ENCODE data around the gene ERCC6L. TPM values are rescaled to one million over a fixed set of nuclear protein-coding genes. Genes with fewer than 3 reads are reported as not detected.

The ERCC6L gene
- total RNA-seq, 8 experiments from 2014 or later = 0.15 to 7.5 (median 0.93) TPM

DNA sequence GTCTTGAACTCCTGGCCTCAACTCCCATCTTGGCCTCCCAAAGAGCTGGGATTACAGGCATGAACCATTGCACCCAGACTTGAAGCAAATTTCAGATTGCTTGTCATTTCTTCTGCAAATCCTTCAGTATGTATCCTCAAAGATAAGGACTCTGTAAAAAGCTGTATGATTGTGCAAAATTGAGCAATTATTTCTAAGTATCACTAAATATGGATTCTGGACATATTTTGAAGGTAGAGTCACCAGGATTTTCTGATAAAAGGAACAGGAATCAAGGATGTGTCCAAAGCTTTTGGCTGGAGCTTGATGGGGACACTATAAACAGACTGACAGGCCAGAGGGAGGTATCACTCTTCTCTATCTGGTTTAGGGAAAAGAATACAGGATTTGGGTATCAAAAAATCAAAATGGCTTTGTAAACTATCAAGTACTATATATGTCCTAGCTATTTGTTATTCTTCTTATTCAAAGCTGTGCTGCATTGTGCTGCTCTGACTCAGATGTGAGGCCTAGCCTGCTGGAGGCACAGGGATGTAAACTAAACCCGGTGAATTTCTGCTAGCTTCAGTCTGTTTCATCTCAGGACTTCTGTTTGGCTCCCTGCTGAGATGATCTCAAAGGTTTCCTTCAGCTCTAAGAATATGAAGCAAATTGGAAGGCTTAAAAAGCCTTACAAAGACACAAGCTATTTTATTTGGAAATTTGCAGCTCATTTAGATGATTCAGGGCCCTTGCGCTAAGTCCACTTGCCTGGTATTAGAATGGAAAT lies 30.0 kb upstream of the ERCC6L start:
- Histone ChIP-seq H3K4me1 (replicated peaks in 1 of 2) (no peaks in the 10 kb centered on the region), H3K27ac (no peak overlapping the region), H3K4me3 (no peak overlapping the region)
- 47 to 100% methylated on average over 1 to 2 of the region's 2 CpGs; no CpG with 5 or more reads in 8 of the 10 experiments for WGBS, 10 experiments
- no peak for ATAC-seq (replicated peaks in 6 of 8)
- in situ Hi-C loops (cut with MboI; ENCODE audit: low pct_unique_long_range_greater_than_20kb in 2 of 9, low sequenced_read_pairs in 9 of 9, unreplicated experiment in 9 of 9) = no loop called here

DNA sequence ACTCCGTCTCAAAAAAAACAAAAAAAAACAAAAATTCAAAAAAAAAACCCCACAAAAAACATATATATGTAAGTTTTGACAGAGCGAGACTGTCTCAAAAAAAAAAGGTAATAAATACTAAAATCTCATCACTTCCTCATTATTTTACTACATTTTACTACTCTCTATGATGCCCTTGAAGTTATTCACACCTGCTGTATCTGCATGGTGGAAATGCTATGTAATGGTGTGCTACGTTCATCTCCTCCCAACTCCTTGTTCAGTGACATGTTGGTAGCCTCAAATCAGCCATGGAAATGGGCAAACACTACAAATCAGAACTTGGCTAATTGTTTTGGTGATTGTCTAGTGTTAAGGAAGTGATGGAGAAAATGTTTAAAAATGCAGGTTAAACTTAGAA lies 26.4 kb upstream of the ERCC6L start:
- H3K4me3 ChIP-seq = no peak overlapping the region
- H3K27ac ChIP-seq = no peak overlapping the region
- ATAC-seq (replicated peaks in 6 of 8) = no peak
- in situ Hi-C loops (cut with MboI; ENCODE audit: low pct_unique_long_range_greater_than_20kb in 2 of 9, low sequenced_read_pairs in 9 of 9, unreplicated experiment in 9 of 9) = no loop called here
- 58 to 100% (median 100%) methylated on average over 1 to 3 of the region's 3 CpGs; no CpG with 5 or more reads in 7 of the 10 experiments for WGBS, 10 experiments
- no peaks in the 10 kb centered on the region for H3K4me1 ChIP-seq (replicated peaks in 1 of 2)

DNA sequence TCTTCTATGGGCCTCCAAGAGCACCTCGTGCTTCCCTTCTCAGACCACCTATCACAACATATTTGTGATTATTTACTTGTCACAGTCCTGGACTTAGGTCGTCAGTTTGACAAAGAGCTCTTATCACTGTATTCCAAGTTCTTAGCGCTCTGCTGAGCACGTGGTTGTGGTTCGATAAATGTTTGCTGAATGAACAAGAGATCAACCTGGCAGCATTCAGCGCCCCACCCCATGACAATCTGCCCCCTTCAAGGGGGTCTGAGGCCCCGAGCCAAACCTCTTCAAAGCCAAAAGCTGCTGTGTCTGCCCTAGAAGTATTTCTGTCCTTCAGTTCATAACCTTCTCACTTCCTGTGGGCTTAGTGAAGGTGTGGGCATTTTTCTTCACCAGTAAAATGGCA lies 23.2 kb upstream of the ERCC6L start:
- no peak for ATAC-seq (replicated peaks in 6 of 8)
- H3K4me3 ChIP-seq = no peak overlapping the region
- WGBS, 10 experiments = 20% methylated on average over 1 of the region's 7 CpGs; no CpG with 5 or more reads in 9 of the 10 experiments
- H3K4me1 ChIP-seq (replicated peaks in 1 of 2) = no peaks in the 10 kb centered on the region
- no peak overlapping the region for H3K27ac ChIP-seq
- in situ Hi-C loops (cut with MboI; ENCODE audit: low pct_unique_long_range_greater_than_20kb in 2 of 9, low sequenced_read_pairs in 9 of 9, unreplicated experiment in 9 of 9) = no loop called here

DNA sequence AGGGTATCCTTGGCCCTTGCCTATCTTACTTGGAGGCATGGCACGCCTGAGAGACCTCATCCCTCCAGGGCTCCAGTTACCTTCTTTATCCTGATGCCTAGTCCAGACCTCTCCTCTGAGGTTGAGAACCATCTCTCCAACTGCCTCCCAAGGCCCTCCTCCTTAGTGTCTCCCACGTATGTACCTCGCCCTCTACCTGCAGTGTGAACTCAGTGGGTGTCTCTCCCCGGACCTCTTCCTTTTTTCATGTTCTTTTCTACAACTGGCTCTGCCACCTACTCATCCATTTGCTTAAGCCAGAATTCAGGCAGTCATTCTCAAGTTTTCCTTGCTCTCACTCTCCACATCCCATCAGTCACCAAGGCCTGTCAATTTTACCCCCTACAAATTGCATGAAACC lies 21.6 kb upstream of the ERCC6L start:
- in situ Hi-C loops (cut with MboI; ENCODE audit: low pct_unique_long_range_greater_than_20kb in 2 of 9, low sequenced_read_pairs in 9 of 9, unreplicated experiment in 9 of 9) = no loop called here
- H3K4me1 ChIP-seq (replicated peaks in 1 of 2) = peaks cover 0 to 2% of the 10 kb centered on the region in 2 donors
- ATAC-seq (replicated peaks in 6 of 8) = no peak
- H3K27ac ChIP-seq = no peak overlapping the region
- no peak overlapping the region for H3K4me3 ChIP-seq
- 92% methylated on average over 2 of the region's 4 CpGs; no CpG with 5 or more reads in 9 of the 10 experiments for WGBS, 10 experiments

DNA sequence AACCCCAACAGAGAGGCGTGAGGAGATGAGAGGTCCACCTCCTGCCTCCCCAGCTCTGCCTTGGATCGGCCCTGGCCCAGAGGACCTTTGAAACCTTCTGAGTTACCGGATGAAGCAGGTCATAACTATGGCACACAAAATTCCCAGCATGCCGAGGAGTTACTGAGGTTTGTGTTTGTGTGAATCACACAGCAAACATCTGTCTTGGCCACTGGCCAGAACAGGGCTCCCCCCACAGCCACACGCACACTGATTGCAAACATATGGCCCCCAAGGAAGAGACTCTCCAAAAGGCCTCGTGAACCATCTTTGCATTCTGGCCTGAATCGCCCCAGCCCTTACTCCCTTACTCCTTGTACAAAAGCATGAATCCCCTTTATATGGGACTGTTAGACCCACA lies 19.3 kb upstream of the ERCC6L start:
- ATAC-seq (replicated peaks in 6 of 8) = peak in 3 of 8 experiments; percentile 52 to 78 (median 63)
- 24 to 100% (median 25%) methylated on average over 1 to 3 of the region's 7 CpGs; no CpG with 5 or more reads in 7 of the 10 experiments for WGBS, 10 experiments
- in situ Hi-C loops (cut with MboI; ENCODE audit: low pct_unique_long_range_greater_than_20kb in 2 of 9, low sequenced_read_pairs in 9 of 9, unreplicated experiment in 9 of 9) = no loop called here
- no peak overlapping the region for H3K27ac ChIP-seq
- H3K4me1 ChIP-seq (replicated peaks in 1 of 2) = peaks cover 5% of the 10 kb centered on the region in 2 donors
- no peak overlapping the region for H3K4me3 ChIP-seq

DNA sequence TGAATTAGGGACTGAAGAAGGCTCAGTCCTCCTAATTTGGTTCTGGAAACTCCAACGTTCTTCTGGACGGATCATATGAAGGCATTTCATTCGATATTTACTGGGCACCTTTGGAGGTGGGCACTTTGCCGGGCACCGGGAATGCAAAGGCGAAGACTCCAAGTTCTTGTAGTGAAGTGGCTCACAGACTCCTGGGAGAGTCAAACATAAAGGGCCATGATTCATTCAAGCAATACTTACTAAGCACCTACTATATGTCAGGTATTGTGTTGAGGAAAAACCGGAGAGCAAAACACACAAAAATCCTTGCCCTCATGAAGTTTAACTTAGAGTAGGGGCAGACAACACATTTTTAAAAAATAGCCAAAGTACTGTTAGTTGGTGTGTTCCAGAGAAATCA lies 17.0 kb upstream of the ERCC6L start:
- Histone ChIP-seq H3K4me3 (no peak overlapping the region), H3K4me1 (replicated peaks in 1 of 2) (peaks cover 5% of the 10 kb centered on the region in 2 donors), H3K27ac (no peak overlapping the region)
- 72 to 100% (median 74%) methylated on average over 1 to 6 of the region's 7 CpGs; no CpG with 5 or more reads in 7 of the 10 experiments for WGBS, 10 experiments
- no peak for ATAC-seq (replicated peaks in 6 of 8)
- in situ Hi-C loops (cut with MboI; ENCODE audit: low pct_unique_long_range_greater_than_20kb in 2 of 9, low sequenced_read_pairs in 9 of 9, unreplicated experiment in 9 of 9) = no loop called here

DNA sequence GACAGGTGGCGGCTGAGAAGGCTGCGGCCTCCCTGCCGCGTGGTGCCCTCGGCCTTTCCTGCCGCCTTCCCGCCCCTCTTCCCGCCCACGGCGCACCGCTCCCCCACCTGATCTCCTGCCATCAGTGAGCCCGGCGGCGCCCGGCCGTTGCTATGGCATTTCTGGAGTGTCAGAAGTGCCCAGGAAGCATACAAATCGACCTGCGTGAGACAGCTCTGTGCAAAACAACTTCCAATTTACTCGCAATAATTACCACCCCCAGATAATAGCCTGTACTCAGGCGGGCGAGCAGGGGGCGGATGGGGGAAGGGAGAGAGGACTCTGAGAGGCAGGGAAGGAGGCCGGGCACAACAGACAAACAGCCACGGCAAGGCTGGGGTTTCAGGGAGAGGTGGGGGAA lies 16.6 kb upstream of the ERCC6L start:
- ATAC-seq (replicated peaks in 6 of 8) = peak in 5 of 8 experiments; percentile 59 to 85 (median 65)
- Histone ChIP-seq H3K4me3 (no peak overlapping the region), H3K4me1 (replicated peaks in 1 of 2) (peaks cover 5% of the 10 kb centered on the region in 2 donors), H3K27ac (no peak overlapping the region)
- 0% methylated on average over 1 of the region's 24 CpGs; no CpG with 5 or more reads in 9 of the 10 experiments for WGBS, 10 experiments
- in situ Hi-C loops (cut with MboI; ENCODE audit: low pct_unique_long_range_greater_than_20kb in 2 of 9, low sequenced_read_pairs in 9 of 9, unreplicated experiment in 9 of 9) = no loop called here

DNA sequence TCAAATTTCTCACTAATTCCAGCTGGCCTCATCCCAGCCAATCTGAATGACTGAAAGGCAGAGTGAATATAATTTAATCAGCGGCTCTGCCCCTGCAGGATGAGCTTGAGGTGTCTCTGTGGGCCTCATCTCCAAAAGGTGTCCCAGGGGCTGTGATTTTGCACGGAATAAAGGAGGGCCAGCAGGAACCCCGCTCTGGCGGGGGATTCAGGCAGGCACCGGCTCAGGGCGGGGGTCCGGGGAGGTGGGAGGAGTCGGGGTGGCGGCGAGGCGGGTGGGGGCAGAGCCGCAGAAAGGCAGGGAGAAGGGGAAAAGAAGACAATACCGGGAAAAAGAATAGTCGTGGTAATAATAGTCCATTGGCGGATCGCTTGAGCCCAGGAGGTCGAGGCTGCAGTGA lies 16.0 kb upstream of the ERCC6L start:
- Histone ChIP-seq H3K4me3 (peak overlapping the region in 1 of 5 donors; percentile 10), H3K27ac (no peak overlapping the region)

DNA sequence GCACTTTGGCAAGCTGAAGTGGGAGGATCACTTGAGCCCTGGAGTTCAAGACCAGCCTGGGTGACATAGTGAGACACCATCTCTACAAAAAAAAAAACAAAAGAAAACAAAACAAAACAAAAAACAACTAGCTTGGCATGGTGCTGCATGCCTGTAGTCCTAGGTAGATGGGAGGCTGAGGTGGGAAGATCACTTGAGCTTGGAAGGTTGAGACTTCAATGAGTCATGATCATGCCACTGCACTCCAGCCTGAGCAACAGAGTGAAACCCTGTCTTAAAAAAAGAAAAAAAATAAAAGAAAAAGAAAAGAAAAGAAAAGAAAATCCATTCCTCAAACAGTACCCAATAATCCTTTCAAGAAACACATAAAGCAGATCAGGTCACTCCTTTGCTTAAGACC lies 14.9 kb upstream of the ERCC6L start:
- H3K4me1 ChIP-seq (replicated peaks in 1 of 2) = peaks cover 5% of the 10 kb centered on the region in 2 donors
- no peak for ATAC-seq (replicated peaks in 6 of 8)
- H3K27ac ChIP-seq = no peak overlapping the region
- in situ Hi-C loops (cut with MboI; ENCODE audit: low pct_unique_long_range_greater_than_20kb in 2 of 9, low sequenced_read_pairs in 9 of 9, unreplicated experiment in 9 of 9) = no loop called here
- H3K4me3 ChIP-seq = no peak overlapping the region

More for the DNA sequence above, 16.0 kb upstream of the ERCC6L start:
- in situ Hi-C loops (cut with MboI; ENCODE audit: low pct_unique_long_range_greater_than_20kb in 2 of 9, low sequenced_read_pairs in 9 of 9, unreplicated experiment in 9 of 9) = no loop called here
- ATAC-seq (replicated peaks in 6 of 8) = peak in 4 of 8 experiments; percentile 15 to 69 (median 41)
- WGBS, 10 experiments = 15% methylated on average over 4 of the region's 17 CpGs; no CpG with 5 or more reads in 9 of the 10 experiments
- H3K4me1 ChIP-seq (replicated peaks in 1 of 2) = peaks cover 5% of the 10 kb centered on the region in 2 donors

DNA sequence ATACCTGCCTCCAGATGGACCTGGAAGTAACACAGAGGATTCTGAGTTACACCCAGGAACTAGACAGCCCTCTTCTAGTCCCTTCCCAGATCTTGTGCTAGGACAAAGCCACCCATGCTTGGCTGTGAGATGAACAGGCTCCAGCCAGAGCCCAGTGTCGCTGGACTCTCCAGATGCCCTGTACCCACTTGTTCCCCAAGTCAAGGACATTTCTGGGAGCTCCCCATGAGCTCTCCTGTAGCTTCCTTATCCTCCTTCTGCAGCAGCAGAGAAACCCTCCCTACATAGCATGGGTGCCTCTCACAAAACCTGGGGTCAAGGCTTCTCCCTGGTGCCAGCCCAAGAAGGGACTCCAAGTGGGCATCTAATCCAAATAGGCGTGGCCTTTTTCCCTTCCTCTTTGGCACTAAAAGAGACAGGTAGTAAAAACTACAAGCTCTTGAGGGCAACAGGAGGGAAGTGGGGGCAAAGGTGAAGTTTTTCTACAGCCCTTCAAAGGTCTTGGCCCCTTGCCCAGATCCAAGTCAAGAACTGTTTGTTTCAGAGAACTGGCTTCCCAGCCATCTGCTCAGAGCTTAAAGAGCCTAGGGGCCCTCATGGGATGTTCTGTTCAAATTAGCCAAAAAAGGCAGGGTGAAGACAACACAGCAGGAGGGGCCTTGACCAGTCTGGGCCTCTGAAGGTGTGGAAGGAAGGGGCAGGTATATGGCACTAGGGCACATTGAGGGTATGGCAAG lies 8.5 kb upstream of the ERCC6L start:
- in situ Hi-C loops (cut with MboI; ENCODE audit: low pct_unique_long_range_greater_than_20kb in 2 of 9, low sequenced_read_pairs in 9 of 9, unreplicated experiment in 9 of 9) = no loop called here
- ATAC-seq (replicated peaks in 6 of 8) = no peak
- no peak overlapping the region for H3K27ac ChIP-seq
- no peak overlapping the region for H3K4me3 ChIP-seq
- WGBS, 10 experiments = 38% methylated on average over 2 of the region's 2 CpGs; no CpG with 5 or more reads in 9 of the 10 experiments
- H3K4me1 ChIP-seq (replicated peaks in 1 of 2) = no peaks in the 10 kb centered on the region

DNA sequence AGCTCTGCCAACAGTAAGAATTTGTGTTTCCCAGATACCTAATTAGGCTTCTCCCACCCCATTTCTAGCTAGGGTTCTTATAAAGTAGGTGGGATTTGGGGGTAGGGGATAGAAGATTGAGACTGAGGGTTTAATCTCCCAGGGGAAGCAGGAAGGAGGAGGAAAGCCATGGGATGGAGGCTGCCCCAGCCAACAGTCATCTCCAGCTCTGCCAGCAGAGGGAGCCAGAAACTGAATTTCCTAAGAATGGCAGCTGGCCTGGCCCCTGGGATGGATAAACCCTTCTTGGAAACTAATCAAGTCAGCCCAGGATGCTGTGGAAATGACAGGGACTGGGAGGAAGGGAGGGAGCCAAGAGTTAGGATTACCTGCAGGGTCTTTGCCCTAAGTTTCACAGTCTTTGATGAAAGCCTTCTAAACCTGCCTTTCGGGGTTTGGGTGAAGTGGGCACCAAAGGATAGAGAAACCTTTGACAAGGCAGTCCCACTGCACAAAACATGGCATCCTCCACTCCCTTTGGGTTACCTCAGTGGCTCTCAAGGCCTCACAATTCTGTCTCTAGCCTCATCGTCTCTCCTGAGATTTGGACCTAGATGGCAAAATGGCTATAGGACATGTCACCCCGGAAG lies 6.7 kb upstream of the ERCC6L start:
- in situ Hi-C loops (cut with MboI; ENCODE audit: low pct_unique_long_range_greater_than_20kb in 2 of 9, low sequenced_read_pairs in 9 of 9, unreplicated experiment in 9 of 9) = no loop called here

DNA sequence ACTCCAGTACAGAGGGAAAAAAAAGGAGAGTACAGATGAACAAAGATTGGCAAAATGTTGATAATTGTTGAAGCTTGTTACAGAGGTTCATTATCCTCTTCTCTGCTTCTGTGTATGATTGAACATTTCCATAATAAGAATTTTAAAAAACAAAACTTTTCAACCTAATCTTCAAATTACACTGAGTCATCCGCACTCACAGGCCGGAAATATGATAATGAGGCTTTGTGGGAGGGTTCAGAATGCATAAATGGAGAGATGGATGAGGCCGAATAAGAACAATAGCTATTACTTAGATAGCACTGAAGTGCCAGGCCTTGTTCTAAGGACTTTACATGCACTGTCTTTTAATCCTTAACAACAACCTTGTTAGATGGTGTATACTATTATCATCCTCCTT lies 4.6 kb upstream of the ERCC6L start:
- H3K4me3 ChIP-seq = no peak overlapping the region
- H3K27ac ChIP-seq = no peak overlapping the region
- H3K4me1 ChIP-seq (replicated peaks in 1 of 2) = no peaks in the 10 kb centered on the region
- ATAC-seq (replicated peaks in 6 of 8) = peak in 2 of 8 experiments; percentile 45 to 60
- 4 to 29% (median 8%) methylated on average over 1 to 3 of the region's 3 CpGs; no CpG with 5 or more reads in 6 of the 10 experiments for WGBS, 10 experiments
- in situ Hi-C loops (cut with MboI; ENCODE audit: low pct_unique_long_range_greater_than_20kb in 2 of 9, low sequenced_read_pairs in 9 of 9, unreplicated experiment in 9 of 9) = no loop called here

More for the DNA sequence above, 6.7 kb upstream of the ERCC6L start:
- Histone ChIP-seq H3K4me3 (no peak overlapping the region), H3K4me1 (replicated peaks in 1 of 2) (no peaks in the 10 kb centered on the region), H3K27ac (no peak overlapping the region)
- WGBS, 10 experiments = 59 to 71% methylated on average over 2 to 3 of the region's 3 CpGs; no CpG with 5 or more reads in 8 of the 10 experiments
- ATAC-seq (replicated peaks in 6 of 8) = peak in 3 of 8 experiments; percentile 56 to 80 (median 70)

DNA sequence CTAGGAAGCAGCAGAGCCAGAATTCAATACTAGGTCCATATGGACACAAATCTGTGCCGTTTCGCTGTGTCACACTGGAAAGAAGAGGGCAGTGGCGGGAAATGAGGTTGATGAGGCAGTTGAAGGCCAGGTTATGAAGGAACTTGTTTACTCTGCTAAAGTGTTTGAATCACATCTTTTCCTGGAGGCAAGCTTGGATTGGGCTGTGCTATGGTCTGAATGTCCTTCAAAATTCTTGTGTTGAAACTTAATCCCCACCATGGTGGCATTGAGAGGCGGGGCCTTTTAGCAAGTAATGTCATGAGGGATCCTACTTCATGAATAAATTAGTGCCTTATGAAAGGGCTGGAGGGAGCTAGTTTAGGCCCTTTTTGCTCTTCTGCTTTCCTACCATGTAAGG lies 2.1 kb upstream of the ERCC6L start:
- Histone ChIP-seq H3K27ac (no peak overlapping the region), H3K4me1 (replicated peaks in 1 of 2) (no peaks in the 10 kb centered on the region), H3K4me3 (no peak overlapping the region)
- in situ Hi-C loops (cut with MboI; ENCODE audit: low pct_unique_long_range_greater_than_20kb in 2 of 9, low sequenced_read_pairs in 9 of 9, unreplicated experiment in 9 of 9) = no loop called here
- WGBS, 10 experiments = 64% methylated on average over 4 of the region's 4 CpGs; no CpG with 5 or more reads in 9 of the 10 experiments
- ATAC-seq (replicated peaks in 6 of 8) = no peak
